ENCODE measurements around the gene GLYATL2.

GRCh38 chr11:58867556-58867955 lies 23.1 kb upstream of the GLYATL2 start:
- TF ChIP-seq POLR2A (IDR thresholded peaks at IDR 0.05) (no peak), CTCF (IDR thresholded peaks at IDR 0.05) (no peak)

All from gastroesophageal sphincter (tissue), 3 donors.